Lung (tissue), 12 donors: Measurements from ENCODE around the gene GALM. TPM values are rescaled to one million over a fixed set of nuclear protein-coding genes. Genes with fewer than 3 reads are reported as not detected.

Source experiments
- ATAC-seq: fragments of 200-7000 bp; cut with Tn5 transposase; one replicate; pipeline ENCODE4 v1.9.1; 2020; ENCODE audit warnings: moderate number of reproducible peaks; ENCODE audit not compliant: insufficient read depth, low FRiP score
- DNase-seq, 3 donors: peaks; one replicate each; pipeline ENCODE4 v3.0.0-alpha.2; 2013 to 2017
- H3K27ac ChIP-seq, 2 donors: one replicate each; pipeline ENCODE4 v1.5.1; 2013; ENCODE audit warnings: mild to moderate bottlenecking in 2 of 2, moderate library complexity in 2 of 2, control low read depth in 1 of 2, inconsistent platforms in 1 of 2, low read depth in 1 of 2, low read length in 1 of 2
- H3K27me3 ChIP-seq, 3 donors: one replicate each; pipeline ENCODE4 v1.5.1; 2013; ENCODE audit warnings: low read length in 2 of 3; ENCODE audit not compliant: control insufficient read depth in 3 of 3, insufficient read depth in 3 of 3
- H3K36me3 ChIP-seq, 4 donors: one replicate each; pipeline ENCODE4 v1.5.1; 2013; ENCODE audit warnings: low read length in 4 of 4, mild to moderate bottlenecking in 1 of 4, moderate library complexity in 1 of 4; ENCODE audit not compliant: control insufficient read depth in 4 of 4, insufficient read depth in 4 of 4
- H3K4me1 ChIP-seq, 5 donors: one replicate each; pipeline ENCODE4 v1.5.1; 2013; ENCODE audit warnings: low read length in 5 of 5, mild to moderate bottlenecking in 2 of 5, moderate library complexity in 1 of 5; ENCODE audit not compliant: control insufficient read depth in 5 of 5, insufficient read depth in 5 of 5
- H3K4me3 ChIP-seq: one replicate; pipeline ENCODE4 v1.5.1; 2013; ENCODE audit warnings: mild to moderate bottlenecking, control low read depth, moderate library complexity
- H3K9ac ChIP-seq, 2 donors: one replicate each; pipeline ENCODE4 v1.5.1; 2013; ENCODE audit warnings: low read length in 2 of 2, control low read depth in 1 of 2; ENCODE audit not compliant: insufficient read depth in 1 of 2
- H3K9me3 ChIP-seq, 4 donors: one replicate each; pipeline ENCODE4 v1.5.1; 2013; ENCODE audit warnings: low read length in 3 of 4, mild to moderate bottlenecking in 1 of 4, moderate library complexity in 1 of 4; ENCODE audit not compliant: control insufficient read depth in 4 of 4, insufficient read depth in 3 of 4
- CTCF ChIP-seq: IDR thresholded peaks from 2 replicates; pipeline ENCODE4 v1.5.1; 2012; ENCODE audit warnings: mild to moderate bottlenecking; ENCODE audit errors: control extremely low read depth, extremely low read depth
- WGBS, 2 donors: extraction: QIAGEN DNeasy Blood & Tissue Kit; methylation state at CpG; one replicate each; pipeline ENCODE4 v1.1.7; 2013; 5-methylcytosine and 5-hydroxymethylcytosine counted together
- polyA plus RNA-seq, 2 donors: library from polyadenylated mRNA; stranded (reverse); fragments of 200-250 nt; gene quantifications; one replicate each; pipeline ENCODE4 v1.2.1, GENCODE V29; 2013
- total RNA-seq, 2 donors: library from RNA; depleted of rRNA in 1 of 2; stranded (reverse); fragments of >200 nt in 1 of 2; gene quantifications; one replicate each; pipeline ENCODE4 v1.2.1, GENCODE V29; 2014 to 2021
- donor health status: control.
- donor health status: control.
- donor health status: Bipolar disorder and iron deficiency.
- donor health status: healthy.
- donor health status: DM: yes; HTN: yes; CAD: no.

Gene GALM
- total and polyA plus RNA-seq, 4 donors: 7.6 to 25.5 (median 14.1) TPM

- Histone ChIP-seq H3K27ac (no peak overlapping the region), H3K9ac (no peak overlapping the region), H3K4me1 (no peaks in the 10 kb centered on the region), H3K9me3 (no peaks in the 10 kb centered on the region), H3K36me3 (peaks cover 10 to 28% (median 22%) of the 10 kb centered on the region in 4 donors), H3K4me3 (no peak overlapping the region), H3K27me3 (no peaks in the 10 kb centered on the region)
- DNase-seq: no peak
- 93 to 98% methylated on average over 7 of the region's 7 CpGs for WGBS, 2 donors
- TF ChIP-seq CTCF: no peak
- ATAC-seq: no peak
These were observed 17.9 kb downstream of the GALM start for GRCh38 chr2:38683766-38684165.

GRCh38 chr2:38685116-38685735, 19.3 kb downstream of the GALM start:
- no peak for TF ChIP-seq CTCF
- Histone ChIP-seq H3K4me3 (no peak overlapping the region), H3K9ac (no peak overlapping the region), H3K27ac (no peak overlapping the region), H3K9me3 (no peaks in the 10 kb centered on the region), H3K36me3 (peaks cover 13 to 22% (median 17%) of the 10 kb centered on the region in 4 donors), H3K27me3 (no peaks in the 10 kb centered on the region), H3K4me1 (no peaks in the 10 kb centered on the region)
- ATAC-seq (no peak), DNase-seq (no peak)
- 84 to 92% methylated on average over 3 of the region's 3 CpGs for WGBS, 2 donors

GRCh38 chr2:38690499-38691420, 24.8 kb downstream of the GALM start:
- ATAC-seq: peak; percentile 58
- 87 to 88% methylated on average over 8 of the region's 8 CpGs for WGBS, 2 donors
- DNase-seq: peak in 2 of 3 donors; percentile 18 to 29

More at GRCh38 chr2:38690499-38691420, 24.8 kb downstream of the GALM start:
- TF ChIP-seq CTCF: no peak
- H3K4me3 ChIP-seq: no peak overlapping the region
- H3K36me3 ChIP-seq: peaks cover 2 to 12% (median 11%) of the 10 kb centered on the region in 4 donors
- peaks cover 0 to 4% (median 0%) of the 10 kb centered on the region in 5 donors for H3K4me1 ChIP-seq
- H3K27me3 ChIP-seq: no peaks in the 10 kb centered on the region
- no peaks in the 10 kb centered on the region for H3K9me3 ChIP-seq
- H3K9ac ChIP-seq: no peak overlapping the region
- H3K27ac ChIP-seq: no peak overlapping the region
